ENCODE results near the gene FKBP4. TPM values are rescaled to one million over a fixed set of nuclear protein-coding genes. Genes with fewer than 3 reads are reported as not detected.

Gene FKBP4
- total and polyA plus RNA-seq, 2 of the 13 experiments (the other 11 are each of a cell fraction or from before 2014, with no cell fraction given) = 25.7 to 66.1 TPM

GRCh38 chr12:2752676-2753371, 41.9 kb upstream of the FKBP4 start (continued):
- TF ChIP-seq EHMT2 (IDR thresholded peaks at IDR 0.05; ENCODE audit: borderline replicate concordance, low read depth, low read length) = peak; percentile 99
- peak; percentile 98 for TF ChIP-seq ZNF746 (CRISPR knock-in tag; IDR thresholded peaks at IDR 0.05)
- TF ChIP-seq GLMP (CRISPR knock-in tag; IDR thresholded peaks at IDR 0.05; ENCODE audit: borderline replicate concordance) = peak; percentile 98
- TF ChIP-seq ZNF382 (CRISPR knock-in tag; IDR thresholded peaks at IDR 0.05; ENCODE audit: borderline replicate concordance) = no peak
- TF ChIP-seq CAMTA2 (CRISPR knock-in tag; IDR thresholded peaks at IDR 0.05; ENCODE audit: borderline replicate concordance) = peak; percentile 100
- TF ChIP-seq ZNF33B (CRISPR knock-in tag; IDR thresholded peaks at IDR 0.05) = peak; percentile 100
- TF ChIP-seq SNAI1 (CRISPR knock-in tag; IDR thresholded peaks at IDR 0.05; ENCODE audit: borderline replicate concordance) = peak; percentile 100
- TF ChIP-seq ZNF101 (CRISPR knock-in tag; IDR thresholded peaks at IDR 0.05; ENCODE audit: borderline replicate concordance, low read depth) = peak; percentile 99; the same call in 1 of the 2 replicates
- peak; percentile 99 for TF ChIP-seq SAP130 (CRISPR knock-in tag; IDR thresholded peaks at IDR 0.05; ENCODE audit: low read depth)
- TF ChIP-seq ZNF850 (CRISPR knock-in tag; conservative IDR thresholded peaks at IDR 0.05) = peak; percentile 99
- TF ChIP-seq ZNF674 (CRISPR knock-in tag; IDR thresholded peaks at IDR 0.05; ENCODE audit: low read depth) = peak; percentile 100
- TF ChIP-seq HNRNPH1 (optimal IDR thresholded peaks at IDR 0.05; ENCODE audit: low read depth, low read length) = no peak
- no peak for TF ChIP-seq TCF12 (IDR thresholded peaks at IDR 0.05)
- peak; percentile 98 for TF ChIP-seq TCF12 (CRISPR knock-in tag; IDR thresholded peaks at IDR 0.05)
- peak; percentile 77 for TF ChIP-seq UBTF (CRISPR knock-in tag; IDR thresholded peaks at IDR 0.05)
- peak; percentile 86 for TF ChIP-seq SIX1 (CRISPR knock-in tag; IDR thresholded peaks at IDR 0.05; ENCODE audit: borderline replicate concordance)
- TF ChIP-seq ZNF549 (CRISPR knock-in tag; IDR thresholded peaks at IDR 0.05) = peak; percentile 97
- TF ChIP-seq POLR2AphosphoS5 (IDR thresholded peaks at IDR 0.05; ENCODE audit: low read depth, low read length) = no peak
- peak; percentile 98 for TF ChIP-seq ZKSCAN8 (CRISPR knock-in tag; IDR thresholded peaks at IDR 0.05; ENCODE audit: borderline replicate concordance)
- TF ChIP-seq SCMH1 (CRISPR knock-in tag; IDR thresholded peaks at IDR 0.05; ENCODE audit: borderline replicate concordance) = peak; percentile 88
- peak; percentile 93 for TF ChIP-seq RARA (CRISPR knock-in tag; IDR thresholded peaks at IDR 0.05)
- TF ChIP-seq U2AF1 (optimal IDR thresholded peaks at IDR 0.05; ENCODE audit: low read depth, low read length) = no peak
- TF ChIP-seq MNT (IDR thresholded peaks at IDR 0.05) = 0 out of 2 replicates have a peak, but pooled peaks have one; percentile 25
- TF ChIP-seq FOXO4 (CRISPR knock-in tag; conservative IDR thresholded peaks at IDR 0.05) = peak; percentile 100
- peak; percentile 100 for TF ChIP-seq PAX8 (CRISPR knock-in tag; IDR thresholded peaks at IDR 0.05; ENCODE audit: borderline replicate concordance)

Data from HepG2 (cell line).